Stomach (tissue), 4 donors: ENCODE results near the gene RRP12.

Source experiments
- CTCF ChIP-seq, 7 experiments: fragments of 450-650 bp in 4 of 7; fragments of 200-600 bp in 3 of 7; sonication (generic) in 3 of 7; IDR thresholded peaks; one replicate each; pipeline ENCODE4 v1.5.1; 2016 to 2019; ENCODE audit warnings: antibody characterized with exemption in 7 of 7, control low read depth in 2 of 7, mild to moderate bottlenecking in 1 of 7
- POLR2AphosphoS5 ChIP-seq, 3 donors: sonication (generic); formaldehyde crosslinking; IDR thresholded peaks; one replicate each; pipeline ENCODE4 v1.6.1; 2016; ENCODE audit warnings: antibody characterized with exemption in 3 of 3

DNA sequence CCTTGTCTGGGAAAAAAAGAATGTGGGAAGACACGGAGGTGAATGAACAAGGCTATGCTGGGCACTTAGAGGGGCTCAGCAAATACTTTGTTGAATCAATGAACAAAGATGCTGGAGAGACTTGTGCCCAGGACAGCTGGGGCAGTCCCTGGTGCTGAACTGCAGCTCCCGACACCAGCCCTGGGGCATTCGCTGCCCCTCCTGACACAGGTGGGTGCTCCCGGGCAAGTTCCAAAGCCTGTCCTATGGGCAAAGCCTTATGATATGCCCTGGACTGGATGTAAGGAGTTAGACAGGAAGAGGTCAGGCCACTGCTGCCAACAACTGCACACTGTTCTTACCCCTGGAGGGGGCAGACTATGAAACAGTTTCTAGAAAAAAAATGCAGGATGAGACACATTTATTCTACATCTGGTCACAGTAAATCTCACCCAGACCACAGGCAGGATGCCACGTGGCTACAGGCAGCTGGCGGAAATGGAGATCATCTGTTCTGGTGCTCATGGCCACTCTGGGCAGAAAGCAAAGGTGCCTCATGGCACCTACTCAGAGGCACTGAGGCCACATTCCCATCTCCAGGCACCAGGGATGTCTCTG, 44.7 kb downstream of the RRP12 start:
- no peak for TF ChIP-seq CTCF (IDR thresholded peaks at IDR 0.05)
- TF ChIP-seq POLR2AphosphoS5 (IDR thresholded peaks at IDR 0.05) = no peak
